Activated CD4-positive, CD25-positive, alpha-beta regulatory T cell (primary cell): ENCODE data around the gene ZMYND11.
"Not testable (repeated sequence)": the region's sequence is repeated elsewhere in the genome, so short reads cannot be mapped to it uniquely, and the experiment has no call there.

Experiments used
- DNase-seq, 4 experiments: peaks; one replicate each; lab custom pipeline; 2025; lab: John Stamatoyannopoulos, UW

The ZMYND11 gene

DNA sequence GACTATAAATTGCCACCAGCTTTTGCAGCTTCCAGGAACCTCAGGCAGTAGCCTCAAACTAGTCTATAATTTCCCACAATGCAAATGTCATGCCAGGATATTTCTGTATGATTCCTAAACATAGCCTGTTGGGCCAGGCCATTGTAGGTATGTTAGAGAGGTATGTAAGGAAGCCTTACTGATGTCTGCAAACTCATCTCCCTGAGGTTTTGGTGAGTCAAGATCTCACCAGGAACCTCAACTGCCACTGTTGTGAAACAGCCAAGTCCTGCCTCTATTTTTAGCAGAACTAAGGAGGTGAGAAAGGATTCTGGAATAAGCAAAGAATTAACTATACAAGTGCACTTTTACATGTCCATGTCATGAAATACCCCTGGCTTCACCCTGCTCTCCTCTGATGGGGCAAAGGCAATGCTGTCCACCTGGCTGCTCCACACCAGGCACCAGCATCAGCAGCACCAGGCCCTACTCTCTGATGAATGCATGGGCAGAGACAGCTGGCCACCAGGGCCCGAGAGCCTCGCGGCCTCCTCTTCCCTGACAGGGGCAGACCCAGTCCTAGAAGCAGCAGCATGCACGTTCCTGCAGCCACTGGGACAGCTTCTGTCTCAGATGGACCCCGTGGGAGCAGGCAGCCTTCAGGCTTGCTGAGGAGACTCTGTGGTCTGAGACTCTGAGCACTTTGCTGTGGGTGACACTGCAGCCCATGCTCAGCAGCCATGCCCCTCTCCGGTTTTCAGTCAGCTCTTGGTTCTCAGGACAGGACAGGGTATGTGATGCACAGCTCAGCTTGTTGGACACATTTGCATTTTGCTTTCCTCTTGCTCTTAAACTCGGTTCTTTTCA is 147.3 kb downstream of the ZMYND11 start:
- no peak for DNase-seq

DNA sequence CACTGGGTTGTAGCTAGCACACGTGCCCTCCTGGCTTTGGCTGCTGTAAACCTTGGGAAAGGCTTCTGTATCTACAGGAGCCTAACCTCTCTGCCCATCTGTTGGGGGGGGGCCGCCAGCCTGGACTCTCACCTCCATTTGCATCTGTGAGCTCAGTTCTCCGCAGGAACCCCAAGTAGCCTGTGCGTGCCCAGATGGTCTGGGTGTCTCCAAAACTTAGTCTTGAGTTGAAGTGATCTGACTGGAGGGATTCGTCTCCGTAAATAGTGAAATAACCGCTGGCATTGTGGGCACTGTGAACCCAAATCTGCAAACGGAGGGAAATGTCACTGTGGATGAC is 147.9 kb downstream of the ZMYND11 start:
- DNase-seq: no peak

DNA sequence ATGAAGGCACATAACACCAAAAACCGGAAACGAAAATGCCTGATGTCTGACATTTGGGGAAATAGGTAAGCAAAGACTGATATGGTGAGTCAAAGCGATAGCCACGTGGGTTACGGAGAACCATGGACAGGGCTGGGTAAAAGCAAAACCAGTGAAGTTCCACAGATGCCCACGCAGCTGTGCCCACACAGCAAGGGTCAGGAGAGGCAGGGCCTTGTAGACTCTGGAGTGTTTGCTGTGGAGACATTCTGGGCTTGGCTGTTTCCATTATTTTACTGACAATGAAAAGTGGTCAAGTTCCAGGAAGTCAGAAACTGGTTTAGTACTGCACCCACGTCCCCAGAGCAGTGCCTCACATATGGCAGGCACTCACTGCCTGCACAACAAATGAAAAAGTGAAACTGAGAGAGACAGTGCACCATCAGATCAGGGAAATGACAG is 148.7 kb downstream of the ZMYND11 start:
- DNase-seq: no peak

DNA sequence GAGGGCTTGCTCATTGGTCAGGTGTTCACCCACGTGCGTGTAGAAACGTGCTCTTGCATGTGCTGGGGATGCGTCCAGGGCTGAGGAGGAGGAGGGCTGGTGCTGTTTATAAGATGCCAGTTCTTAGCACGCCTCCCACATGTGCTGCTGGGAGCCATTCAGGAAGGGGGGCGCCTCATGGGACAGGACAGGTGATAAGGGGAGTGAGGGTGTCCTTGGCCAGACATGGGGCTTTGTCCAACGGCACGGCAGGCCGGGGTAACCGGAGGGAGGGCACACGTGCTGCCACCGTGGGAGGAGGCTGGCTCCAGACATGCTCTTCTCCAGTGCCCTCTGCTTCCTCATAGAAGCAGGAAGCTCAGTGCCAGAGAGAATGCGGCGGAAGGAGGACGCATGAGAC is 150.0 kb downstream of the ZMYND11 start:
- DNase-seq: no peak

DNA sequence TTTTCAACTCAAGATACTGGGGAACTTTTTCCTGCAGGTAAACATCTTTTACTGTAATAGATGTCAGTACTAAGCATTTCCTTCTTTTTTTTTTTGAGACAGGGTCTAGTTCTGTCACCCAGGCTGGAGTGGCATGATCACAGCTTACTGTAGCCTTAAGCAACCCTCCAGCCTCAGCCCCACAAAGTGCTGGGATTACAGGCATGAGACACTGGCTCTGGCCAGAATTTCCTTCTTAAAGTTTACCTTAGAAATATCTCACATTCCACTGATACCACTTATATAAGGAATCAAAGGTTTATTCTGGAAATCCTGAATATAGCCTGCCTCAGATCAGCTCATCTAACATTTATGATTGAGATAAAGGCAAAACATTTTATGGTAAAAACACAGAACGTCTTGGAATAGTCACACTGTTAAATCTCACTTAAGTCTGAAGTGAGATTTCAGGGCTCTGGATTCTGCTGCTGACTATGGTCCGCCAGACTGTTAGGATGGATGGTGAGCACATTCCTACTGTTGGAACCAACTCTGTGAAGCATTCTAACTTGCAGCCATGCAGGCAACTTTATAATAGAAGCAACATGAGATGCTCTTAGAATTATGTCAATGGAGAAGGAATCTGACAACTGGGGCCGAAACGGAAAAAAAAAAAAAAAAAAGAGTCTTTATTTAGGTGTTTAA is 151.9 kb downstream of the ZMYND11 start:
- DNase-seq: no peak

DNA sequence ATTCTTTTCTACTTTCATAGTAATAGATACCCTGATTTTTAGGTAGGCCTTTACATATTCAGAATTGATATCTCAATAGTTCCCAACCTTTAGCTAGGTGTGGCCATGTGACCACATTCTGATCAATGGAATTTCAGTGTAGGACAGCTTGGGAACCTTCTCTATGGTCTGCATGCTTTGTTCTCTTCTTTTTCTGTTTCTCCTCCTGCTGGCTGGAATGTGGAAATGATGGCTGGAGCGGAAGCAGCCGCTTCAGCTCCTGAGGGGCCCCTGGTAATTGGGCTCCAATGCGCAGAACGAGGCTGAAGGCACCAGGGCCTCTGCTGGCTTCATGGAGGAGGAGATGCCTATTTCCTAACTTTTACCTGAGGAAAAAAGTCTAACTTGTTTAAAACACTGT is 152.6 kb downstream of the ZMYND11 start:
- no peak for DNase-seq

DNA sequence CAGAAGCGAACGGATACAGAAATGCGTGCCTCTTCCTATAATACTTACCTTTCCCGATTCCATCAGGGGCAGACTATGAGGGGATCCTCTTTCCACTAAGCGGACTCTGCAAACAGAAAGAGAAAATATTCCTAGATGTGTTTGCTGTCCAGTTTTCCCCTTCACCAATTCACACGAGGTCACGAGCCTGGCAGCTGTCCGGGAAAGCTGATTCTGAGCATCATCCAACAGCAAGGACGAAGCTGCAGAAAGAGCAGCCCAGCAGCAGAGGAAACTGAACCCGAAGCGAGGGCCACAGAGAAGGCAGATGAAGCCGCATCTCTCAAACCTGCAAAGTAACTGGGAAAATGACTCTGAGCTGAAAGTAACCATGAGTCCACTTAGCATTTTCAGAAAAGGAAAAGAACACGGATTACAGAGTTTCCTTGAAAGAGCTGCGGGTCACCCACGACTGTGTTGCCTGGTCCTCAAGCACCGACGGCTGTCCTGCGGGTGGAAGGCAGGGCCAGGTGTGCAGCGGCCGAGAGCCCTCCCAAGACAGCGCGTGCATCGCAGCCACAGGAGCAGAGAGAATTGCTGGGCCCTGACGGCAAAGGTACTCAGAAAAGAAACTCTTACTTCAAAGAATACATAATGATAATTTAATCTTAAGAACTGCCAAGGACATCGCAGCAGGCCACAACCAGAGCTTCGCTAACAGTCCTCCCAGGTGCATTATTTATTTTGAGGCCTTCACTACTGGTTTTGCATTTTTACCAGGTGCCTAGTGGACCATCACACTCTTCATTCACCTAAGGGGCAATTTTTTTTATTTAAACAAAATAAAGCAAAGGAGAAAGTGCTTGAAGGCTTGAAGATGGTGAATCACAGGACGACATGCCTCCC is 153.3 kb downstream of the ZMYND11 start:
- DNase-seq: no peak

DNA sequence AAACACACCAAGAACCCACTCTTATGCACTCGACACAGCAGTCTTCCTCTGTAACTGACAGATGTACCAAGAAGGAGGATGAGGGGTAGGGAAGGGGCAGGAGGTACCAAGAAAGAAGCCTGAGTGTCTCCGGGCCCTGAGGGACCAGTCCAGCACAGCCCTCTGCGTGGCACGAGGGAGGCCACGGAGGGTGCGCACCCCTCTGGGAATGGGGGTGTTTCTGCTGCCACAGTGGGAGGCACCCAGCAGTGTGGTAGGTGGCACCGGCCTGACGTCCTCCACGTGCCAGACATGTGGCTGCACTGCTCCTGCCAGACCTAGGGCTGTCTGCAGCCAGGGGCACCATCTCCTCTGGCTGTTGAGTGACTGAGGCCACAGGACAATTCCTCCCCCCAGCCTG is 154.3 kb downstream of the ZMYND11 start:
- no peak for DNase-seq

DNA sequence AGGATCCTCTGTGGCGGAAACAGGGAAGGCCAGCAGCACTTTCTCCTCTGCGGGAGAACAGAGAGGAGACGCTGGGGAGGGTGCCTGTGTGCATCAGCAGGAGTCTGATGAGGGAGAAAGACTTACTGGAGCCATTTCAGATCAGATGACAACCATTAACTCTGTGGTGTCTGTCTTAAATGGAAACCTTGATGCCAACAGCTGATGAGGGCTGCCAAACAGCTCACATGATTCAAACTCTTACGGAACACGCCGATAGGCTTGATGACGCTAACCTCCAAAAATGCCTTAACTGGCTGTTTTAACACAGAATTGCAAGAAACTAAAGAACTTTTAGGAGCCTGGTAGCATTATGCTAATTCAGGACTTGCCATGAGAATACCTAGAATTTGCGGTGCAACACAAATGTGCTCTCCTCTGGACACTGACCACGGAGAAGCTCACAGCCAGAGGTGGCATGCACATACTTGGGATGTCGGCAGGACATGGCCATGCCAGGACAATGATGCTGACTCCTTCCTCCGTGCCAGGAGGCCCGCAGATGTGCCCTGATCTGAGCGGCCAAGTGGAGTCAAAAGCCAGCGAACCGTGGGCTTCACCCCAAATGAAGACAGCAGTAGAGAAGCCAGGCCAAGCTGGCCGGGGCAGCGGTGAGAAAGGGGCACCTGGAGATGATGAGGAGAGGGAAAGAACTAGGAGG is 154.9 kb downstream of the ZMYND11 start:
- DNase-seq: no peak

DNA sequence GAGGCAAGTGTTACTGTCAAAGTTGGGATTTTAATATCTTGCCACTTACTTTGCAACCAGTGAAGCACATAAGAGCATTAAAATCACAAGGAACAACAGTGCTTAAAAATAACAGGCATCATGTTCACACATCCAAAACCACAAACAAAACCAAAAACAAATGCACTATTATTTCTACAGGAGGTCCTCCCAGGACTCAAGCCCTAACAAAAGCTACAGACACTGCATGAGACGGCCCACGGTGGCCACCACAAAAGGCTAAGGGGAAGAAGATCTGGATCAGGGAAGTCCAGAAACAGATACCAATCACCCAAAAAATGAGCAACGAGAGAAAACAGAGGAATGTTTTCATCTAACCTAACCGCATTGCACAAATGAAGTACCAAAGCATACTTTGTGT is 158.4 kb downstream of the ZMYND11 start:
- no peak for DNase-seq

DNA sequence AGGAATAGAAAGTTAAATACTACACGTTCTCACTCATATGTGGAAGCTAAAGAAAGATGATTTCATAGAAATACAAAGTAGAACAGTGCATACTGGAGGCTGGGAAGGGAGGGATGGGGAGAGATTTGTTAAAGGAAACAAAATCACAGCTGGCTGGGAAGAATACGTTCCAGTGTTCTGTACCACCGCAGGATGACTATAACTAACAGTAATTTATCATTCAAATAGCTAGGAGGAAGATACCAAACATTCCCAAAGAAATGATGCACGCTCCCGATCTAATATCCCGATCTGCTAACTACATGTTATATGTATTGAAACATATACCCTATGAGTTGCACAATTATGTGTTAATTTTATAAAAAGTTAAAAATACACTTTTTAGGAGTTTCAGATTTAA is 162.3 kb downstream of the ZMYND11 start:
- no peak for DNase-seq

DNA sequence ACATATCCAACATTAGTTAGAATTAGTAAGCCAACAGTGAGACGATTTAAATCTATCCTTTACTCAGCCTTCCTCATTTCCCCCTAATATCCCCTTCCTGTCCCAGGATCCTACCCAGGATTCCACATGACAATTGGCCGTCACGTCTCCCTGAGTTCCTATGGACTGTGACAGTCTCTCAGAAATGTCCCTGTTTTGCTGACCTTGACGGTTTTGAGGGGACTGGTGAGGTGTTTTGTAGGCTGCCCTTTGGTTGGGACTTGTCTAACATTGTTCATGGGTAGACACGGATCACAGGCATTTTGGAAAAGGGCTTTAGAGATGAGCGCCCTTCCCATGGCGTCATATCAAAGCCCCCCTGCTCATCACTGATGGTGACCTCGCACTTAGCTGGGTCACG is 162.8 kb downstream of the ZMYND11 start:
- DNase-seq: no peak

DNA sequence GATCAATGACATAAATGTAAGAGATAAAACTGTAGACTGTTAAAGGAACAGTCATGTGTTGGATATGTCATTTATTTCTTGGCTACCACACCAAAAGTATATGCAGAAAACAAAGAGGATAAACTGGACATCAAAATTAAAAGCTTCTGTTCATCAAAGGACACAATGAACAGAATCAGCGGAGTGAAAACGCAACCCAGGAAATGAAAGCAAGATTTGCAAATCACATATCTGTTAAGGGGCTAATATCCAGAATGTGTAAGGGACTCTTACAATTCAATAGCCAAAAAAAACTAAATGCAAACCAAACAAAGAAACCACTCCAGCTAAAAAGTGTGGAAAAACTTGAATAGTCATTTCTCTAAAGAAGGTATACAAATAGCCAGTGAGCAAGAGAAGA is 164.3 kb downstream of the ZMYND11 start:
- no peak for DNase-seq

DNA sequence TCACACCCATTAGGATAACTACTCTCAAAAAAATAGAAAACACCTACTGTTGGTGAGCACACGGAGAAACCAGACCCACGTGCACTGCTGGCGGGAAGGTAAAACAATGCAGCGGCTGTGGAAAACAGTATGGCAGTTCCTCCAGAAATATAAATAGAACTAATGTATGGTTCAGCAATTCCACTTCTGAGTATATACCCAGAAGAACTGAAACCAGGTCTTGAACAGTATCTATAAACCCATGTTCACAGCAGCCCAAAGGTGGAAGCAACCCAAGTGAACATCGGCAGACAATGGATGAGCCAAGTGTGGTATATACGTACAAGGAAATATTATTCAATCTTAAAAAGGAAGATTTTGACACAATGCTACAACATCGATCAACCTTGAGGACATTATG is 164.7 kb downstream of the ZMYND11 start:
- DNase-seq: no peak

DNA sequence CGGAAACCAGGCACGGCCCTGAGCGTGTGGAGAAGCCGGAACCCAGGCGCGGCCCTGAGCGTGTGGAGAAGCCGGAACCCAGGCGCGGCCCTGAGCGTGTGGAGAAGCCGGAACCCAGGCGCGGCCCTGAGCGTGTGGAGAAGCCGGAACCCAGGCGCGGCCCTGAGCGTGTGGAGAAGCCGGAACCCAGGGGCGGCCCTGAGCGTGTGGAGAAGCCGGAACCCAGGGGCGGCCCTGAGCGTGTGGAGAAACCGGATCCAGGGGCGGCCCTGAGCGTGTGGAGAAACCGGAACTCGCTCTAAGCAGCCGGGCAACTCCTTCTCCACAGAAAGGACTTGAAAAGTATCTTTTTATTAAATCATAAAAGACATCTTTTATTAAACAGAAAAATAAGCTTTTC is 165.3 kb downstream of the ZMYND11 start:
- DNase-seq: not testable (repeated sequence)

DNA sequence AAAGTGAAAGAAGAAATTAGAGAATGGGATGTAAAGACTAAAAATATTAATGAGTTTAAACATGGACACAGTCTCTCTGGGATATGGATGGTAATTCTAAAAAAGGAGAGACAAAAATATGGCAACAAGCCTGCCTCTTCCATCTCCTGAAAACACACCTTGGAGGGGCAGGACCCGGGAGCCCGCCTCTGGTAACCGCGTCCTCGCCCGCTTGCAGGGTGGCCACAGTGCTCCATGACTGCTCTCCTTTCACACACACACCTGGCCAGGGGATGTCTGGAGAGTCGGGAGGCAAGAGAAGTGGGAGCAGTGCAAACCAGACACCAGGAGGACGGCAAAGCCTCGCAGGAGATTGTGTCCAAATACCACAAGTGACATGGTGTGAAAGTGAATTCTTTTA is 166.3 kb downstream of the ZMYND11 start:
- DNase-seq: no peak
